ENCODE measurements around the gene FGF14.

Gene FGF14

DNA sequence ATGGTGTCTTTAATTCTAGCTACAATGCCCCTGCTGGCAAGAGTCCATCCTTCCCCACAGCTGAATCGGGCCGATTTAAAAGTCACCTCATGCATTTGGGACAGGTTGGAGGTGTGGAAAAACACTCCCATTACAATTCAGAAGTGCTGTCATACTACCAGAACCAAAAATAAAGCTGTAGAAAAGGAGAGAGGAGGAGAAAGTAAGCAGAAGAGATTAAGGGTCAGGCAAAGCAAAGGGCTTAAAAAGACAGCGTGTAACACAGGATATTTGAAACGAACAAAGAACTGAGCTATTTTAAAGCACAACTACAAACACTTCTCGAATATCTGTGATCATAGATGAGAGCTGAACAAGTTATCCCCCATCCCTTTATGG, 90.4 kb downstream of the FGF14 start:
- no peak for DNase-seq (ENCODE audit: low read depth in 2 of 3, low spot score in 2 of 3)

DNA sequence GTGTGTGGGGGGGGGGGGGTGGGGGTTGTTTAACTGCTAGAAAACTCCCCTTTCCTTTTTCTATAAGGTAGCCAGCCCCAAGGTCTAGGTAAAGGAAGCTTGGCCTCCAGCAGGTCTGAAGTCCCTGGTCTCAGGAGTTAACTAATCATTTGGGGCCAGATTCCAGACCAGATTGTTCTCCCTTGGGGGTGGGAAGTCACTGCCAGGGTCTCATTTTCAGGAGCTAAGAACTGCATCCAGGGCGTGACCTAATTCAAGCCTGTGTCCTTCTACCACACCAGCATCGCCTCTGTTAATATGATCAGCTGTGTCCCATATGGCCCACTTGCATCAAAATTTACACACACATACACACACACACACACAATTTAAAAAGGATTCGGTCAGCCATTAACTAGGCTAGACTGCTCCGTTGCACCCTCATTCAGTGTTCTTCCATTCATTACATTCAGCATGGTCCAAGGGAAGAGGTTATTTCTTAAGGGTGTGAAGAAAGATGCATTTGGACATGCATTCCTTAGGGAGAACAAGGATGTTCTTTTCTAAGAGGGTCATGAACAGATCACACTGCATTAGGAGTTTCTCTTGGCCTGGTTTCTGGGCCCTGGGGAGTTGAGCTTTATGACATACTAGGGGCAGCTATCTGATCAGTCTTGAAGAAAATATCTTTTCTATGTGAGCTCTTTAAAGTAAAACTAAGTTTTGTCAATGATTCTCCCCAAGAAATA, 91.0 kb downstream of the FGF14 start:
- no peak for DNase-seq (ENCODE audit: low read depth in 2 of 3, low spot score in 2 of 3)

- DNase-seq (ENCODE audit: low read depth in 2 of 3, low spot score in 2 of 3), result no peak
These were observed 92.7 kb downstream of the FGF14 start for GRCh38 chr13:102309110-102309509.

GRCh38 chr13:102302534-102302933, 99.3 kb downstream of the FGF14 start:
- no peak for DNase-seq (ENCODE audit: low read depth in 2 of 3, low spot score in 2 of 3)

DNA sequence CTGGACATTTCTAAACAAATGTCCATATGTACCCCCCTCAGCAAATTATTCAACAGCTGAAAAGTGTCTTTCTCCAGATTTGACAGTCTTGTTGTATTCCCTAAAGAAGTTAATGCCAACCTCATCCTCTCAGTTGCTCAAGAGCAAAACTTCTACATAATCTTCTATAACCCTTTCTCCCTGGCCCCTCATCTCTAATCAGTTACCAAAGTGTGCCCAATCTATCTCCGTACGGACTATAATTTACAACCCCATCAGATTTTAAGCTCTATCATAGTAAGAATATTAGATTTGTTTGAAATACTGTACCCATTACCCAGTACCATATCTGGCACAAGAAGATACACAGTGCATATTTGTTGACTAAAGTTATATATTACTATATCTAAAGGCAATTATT, 101.5 kb downstream of the FGF14 start:
- no peak for DNase-seq (ENCODE audit: low read depth in 2 of 3, low spot score in 2 of 3)

DNA sequence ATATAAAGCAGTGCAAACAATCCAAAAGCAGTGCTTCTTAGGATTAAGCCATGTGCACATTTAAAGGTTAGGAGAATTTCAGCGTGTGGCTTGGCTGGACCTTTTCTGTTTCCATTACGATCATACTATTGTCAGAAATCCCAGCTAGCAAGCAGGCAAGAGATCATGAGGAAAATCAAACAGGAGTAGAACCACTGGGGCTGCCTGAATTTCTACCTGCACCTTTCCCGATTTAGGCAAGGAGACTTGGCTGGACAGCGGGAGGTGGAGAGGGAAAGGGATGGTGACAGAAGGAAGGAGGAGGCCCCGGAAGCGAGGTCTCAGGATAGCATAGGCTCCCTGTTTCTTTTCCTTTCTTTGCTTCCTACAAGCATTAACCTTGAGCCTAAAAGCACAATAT, 102.5 kb downstream of the FGF14 start:
- no peak for DNase-seq (ENCODE audit: low read depth in 2 of 3, low spot score in 2 of 3)

GRCh38 chr13:102298051-102298450, 103.8 kb downstream of the FGF14 start:
- no peak for DNase-seq (ENCODE audit: low read depth in 2 of 3, low spot score in 2 of 3)

DNA sequence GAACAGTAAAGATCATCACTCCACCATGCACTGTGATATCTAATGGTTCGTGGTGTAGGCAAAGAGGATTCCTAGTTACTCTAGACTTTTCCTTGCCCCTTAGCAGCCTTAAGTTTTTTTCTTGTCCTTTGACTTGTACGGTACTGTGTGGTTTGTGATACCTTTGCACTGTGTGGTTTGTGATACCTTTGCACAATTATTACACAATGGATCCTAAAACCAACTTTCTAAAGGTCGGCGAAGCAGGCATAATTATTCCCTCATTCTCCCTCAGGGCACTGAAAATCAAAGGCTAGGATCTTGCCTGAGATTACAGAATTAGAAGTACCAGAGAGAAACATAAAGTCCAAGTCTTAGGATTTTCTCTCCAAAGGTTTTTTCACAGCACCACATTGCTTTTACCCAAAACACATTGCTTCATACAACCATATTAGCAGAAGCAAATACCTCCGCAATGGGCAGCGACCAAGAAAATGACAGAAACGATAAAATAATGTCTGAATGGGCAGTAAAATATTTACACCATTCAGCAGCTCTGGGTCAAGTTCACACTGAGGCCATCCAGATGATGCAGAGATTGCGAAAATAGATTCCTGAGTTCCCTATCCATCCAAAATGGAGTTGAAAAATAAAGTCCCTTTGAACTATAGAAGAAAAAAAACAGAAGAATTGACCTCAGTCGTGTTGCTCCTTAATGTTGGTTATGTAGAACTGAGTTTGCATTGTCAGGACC, 106.4 kb downstream of the FGF14 start:
- DNase-seq (ENCODE audit: low read depth in 2 of 3, low spot score in 2 of 3), result no peak

DNA sequence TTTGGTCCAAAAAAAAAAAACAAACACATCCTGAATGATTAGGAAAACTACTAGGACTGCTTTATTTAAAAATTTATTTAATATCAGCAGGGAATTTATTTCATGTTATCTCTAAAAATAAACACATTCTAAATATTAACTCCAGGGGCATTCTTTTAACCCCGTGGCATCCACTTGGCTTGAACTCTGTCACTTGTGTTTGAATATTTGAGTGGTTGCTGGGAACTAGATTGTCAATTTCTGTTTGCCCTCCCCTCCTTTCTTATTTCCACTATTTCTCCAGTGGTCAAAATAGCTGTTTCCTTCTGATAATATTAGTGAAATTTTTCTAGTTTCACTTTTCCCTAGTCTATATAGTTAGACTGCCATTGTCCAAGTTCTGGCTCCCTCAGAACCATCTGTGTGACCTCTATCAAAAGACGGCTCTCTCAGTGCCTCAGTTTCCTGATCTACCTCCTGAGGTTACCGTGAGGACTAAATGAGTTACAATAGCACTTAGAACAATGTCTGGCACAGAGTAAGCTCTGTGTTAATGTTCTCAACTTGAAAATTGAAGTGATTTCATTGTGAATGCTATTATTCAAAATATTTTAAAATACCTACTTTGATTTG, 107.3 kb downstream of the FGF14 start:
- DNase-seq (ENCODE audit: low read depth in 2 of 3, low spot score in 2 of 3), result no peak

- DNase-seq (ENCODE audit: low read depth in 2 of 3, low spot score in 2 of 3), result no peak
These were observed 108.1 kb downstream of the FGF14 start for GRCh38 chr13:102293723-102294122.

GRCh38 chr13:102291587-102292218, 110.1 kb downstream of the FGF14 start:
- DNase-seq (ENCODE audit: low read depth in 2 of 3, low spot score in 2 of 3), result no peak

- no peak for DNase-seq (ENCODE audit: low read depth in 2 of 3, low spot score in 2 of 3)
These were observed 112.2 kb downstream of the FGF14 start for GRCh38 chr13:102289606-102290005.

GRCh38 chr13:102286326-102286725, 115.5 kb downstream of the FGF14 start:
- DNase-seq (ENCODE audit: low read depth in 2 of 3, low spot score in 2 of 3), result no peak

- DNase-seq (ENCODE audit: low read depth in 2 of 3, low spot score in 2 of 3), result no peak
These were observed 121.5 kb downstream of the FGF14 start for GRCh38 chr13:102280366-102280765.

- DNase-seq (ENCODE audit: low read depth in 2 of 3, low spot score in 2 of 3), result no peak
These were observed 124.6 kb downstream of the FGF14 start for GRCh38 chr13:102277286-102277685.

DNA sequence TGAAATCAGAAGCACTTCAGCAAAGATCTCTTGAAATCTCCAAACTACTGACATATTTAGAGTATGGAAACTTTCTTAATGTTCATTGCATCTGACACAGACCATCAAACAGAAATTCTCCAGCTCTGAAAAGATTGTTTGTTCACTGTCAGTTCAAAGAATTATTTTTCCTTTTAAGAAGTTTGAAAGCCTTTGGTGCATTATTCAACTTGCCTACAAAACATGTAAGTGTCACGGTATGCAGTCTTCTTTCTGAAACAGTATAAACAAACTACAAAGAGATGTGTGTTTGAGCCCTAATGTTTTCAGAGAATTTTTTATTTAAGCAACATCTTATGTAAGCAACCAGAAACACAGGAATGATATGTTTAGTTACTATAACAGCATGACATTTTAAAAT, 125.4 kb downstream of the FGF14 start:
- DNase-seq (ENCODE audit: low read depth in 2 of 3, low spot score in 2 of 3), result no peak

DNA sequence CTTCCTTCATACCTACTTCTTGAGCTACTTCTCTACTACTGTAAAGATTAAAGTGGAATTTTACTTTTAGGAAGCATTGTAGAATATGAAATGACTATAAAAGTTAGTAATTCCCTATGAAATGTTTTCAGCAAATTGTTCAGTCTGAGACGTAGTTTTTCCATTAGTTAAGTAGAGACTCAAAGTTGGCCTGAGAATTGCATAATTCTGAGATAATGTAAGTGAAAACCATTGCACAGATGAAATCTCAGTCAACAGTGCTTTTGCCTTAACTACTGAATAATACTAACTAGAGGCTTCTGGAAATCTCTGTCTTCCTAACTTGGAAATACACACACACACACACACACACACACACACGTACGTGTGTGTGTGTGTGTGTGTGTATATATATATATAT, 125.9 kb downstream of the FGF14 start:
- no peak for DNase-seq (ENCODE audit: low read depth in 2 of 3, low spot score in 2 of 3)

- no peak for DNase-seq (ENCODE audit: low read depth in 2 of 3, low spot score in 2 of 3)
These were observed 128.7 kb downstream of the FGF14 start for GRCh38 chr13:102273111-102273510.

- DNase-seq (ENCODE audit: low read depth in 2 of 3, low spot score in 2 of 3), result no peak
These were observed 134.7 kb downstream of the FGF14 start for GRCh38 chr13:102267191-102267590.

DNA sequence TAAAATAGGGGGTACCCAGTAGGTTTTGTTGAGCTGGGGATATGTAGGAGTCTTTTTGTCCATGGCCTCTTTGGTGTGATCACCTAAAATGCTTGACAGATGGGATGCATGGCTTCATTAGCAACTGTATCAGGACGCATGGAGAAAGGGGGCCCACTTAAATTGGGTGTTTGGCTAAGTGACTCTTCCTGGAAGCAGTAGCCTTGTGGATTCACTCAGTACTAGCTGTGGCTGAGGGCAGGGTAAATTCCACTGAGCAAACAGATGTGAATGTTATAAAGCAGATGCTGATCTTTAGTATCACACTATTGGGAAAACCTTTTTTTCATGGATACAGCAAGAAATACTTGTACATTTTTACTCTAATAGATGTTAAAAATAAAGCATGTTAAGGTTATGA, 140.0 kb downstream of the FGF14 start:
- no peak for DNase-seq (ENCODE audit: low read depth in 2 of 3, low spot score in 2 of 3)

DNA sequence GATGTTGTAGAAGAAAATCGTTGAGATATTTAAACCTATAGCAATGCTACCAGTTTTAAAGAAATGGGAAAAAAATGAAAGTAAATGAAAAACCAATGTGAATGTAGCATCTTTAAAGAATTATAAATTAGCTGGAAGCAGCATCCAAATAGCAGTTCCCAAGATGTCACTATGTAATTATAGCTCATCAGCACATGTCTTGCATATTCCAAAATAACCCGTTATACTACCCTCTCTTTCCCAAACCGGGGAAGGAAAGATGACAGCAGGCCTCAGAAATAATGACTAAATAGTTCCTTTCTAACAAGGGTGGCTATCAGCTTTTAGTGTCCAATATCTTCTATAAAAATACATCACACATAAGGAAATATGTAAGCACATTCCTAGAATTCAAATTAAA, 140.5 kb downstream of the FGF14 start:
- no peak for DNase-seq (ENCODE audit: low read depth in 2 of 3, low spot score in 2 of 3)

DNA sequence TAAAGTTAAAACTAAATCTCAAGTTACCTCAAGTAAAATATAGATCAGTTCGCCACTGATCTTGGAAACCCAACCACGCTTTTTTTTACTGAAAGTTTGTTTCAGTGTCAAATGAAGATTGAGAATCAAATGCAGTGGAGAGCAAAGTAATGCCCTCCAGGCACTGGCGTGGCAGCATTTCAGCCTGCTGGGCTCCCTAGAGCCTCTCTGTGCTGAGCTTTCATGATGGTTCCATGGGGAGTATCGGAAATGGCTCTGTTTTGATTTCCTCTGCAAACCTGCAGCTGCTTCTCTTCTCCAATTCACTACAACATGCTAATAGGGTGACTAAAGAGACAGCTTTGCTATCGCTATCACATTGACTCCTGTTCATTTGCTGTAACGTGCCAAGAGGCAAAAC, 141.6 kb downstream of the FGF14 start:
- DNase-seq (ENCODE audit: low read depth in 2 of 3, low spot score in 2 of 3), result no peak
